Mammary microvascular endothelial cell (primary cell): ENCODE results near the gene LMNTD1. TPM values are rescaled to one million over a fixed set of nuclear protein-coding genes. Genes with fewer than 3 reads are reported as not detected.

ENCODE experiments used
- total RNA-seq: library from RNA; depleted of rRNA; stranded (reverse); fragments of >200 nt; gene quantifications from 2 replicates; pipeline ENCODE4 v1.2.3, GENCODE V29; 2015

Gene LMNTD1, protein sequence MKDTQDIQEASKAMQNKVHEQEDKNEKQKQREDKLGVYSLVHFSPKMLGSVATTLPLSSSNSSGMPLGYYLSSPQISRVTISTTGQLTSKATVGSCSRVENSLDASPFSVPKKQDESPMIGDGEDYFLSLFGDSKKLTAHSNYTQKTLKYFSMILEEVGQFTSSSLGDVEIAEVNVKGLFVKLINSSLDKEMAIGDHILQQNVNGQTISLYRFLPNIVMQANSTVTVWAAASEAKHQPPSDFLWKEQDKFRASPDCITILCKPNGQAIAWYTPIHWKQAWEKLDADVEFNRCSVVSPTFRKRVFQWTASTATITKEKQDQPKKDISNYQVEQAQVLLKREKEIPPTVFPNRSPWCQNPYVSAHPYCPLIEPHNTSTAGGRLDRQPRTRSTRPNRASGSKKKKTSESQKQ
- 0.07 TPM in 1 of 2 replicates, not detected in the other for total RNA-seq

DNA sequence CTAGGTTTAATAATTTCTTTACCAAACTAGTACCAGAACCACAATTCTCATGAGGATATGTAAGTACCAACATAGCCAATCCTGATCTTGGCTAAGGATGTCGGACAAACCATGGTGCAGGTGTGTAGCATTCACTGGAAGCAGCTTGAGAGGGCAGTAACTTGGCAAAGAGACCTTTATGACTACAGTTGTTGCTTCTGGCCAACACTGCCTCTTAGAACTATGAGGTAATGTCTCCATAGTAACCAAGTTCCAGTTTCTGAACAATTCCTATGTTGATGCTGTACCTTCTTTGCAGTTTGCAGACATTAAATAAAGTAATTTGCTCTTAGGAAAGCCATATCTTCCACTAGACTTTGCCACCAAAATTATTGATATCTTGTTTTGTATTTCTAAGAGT is at the start of gene LMNTD1:
Gene LMNTD1, minus strand, starts transcription at position 186 of the 400 bp plus-strand sequence. CDS start 324 bp downstream, outside the sequence.

